NCI-H446 (cell line): ENCODE data around the gene PSPN.
"Not testable (repeated sequence)": the region's sequence is repeated elsewhere in the genome, so short reads cannot be mapped to it uniquely, and the experiment has no call there.

Experiments used
- DNase-seq, 2 experiments: peaks; one replicate each; lab custom pipeline; 2025; lab: John Stamatoyannopoulos, UW

PSPN gene

DNA sequence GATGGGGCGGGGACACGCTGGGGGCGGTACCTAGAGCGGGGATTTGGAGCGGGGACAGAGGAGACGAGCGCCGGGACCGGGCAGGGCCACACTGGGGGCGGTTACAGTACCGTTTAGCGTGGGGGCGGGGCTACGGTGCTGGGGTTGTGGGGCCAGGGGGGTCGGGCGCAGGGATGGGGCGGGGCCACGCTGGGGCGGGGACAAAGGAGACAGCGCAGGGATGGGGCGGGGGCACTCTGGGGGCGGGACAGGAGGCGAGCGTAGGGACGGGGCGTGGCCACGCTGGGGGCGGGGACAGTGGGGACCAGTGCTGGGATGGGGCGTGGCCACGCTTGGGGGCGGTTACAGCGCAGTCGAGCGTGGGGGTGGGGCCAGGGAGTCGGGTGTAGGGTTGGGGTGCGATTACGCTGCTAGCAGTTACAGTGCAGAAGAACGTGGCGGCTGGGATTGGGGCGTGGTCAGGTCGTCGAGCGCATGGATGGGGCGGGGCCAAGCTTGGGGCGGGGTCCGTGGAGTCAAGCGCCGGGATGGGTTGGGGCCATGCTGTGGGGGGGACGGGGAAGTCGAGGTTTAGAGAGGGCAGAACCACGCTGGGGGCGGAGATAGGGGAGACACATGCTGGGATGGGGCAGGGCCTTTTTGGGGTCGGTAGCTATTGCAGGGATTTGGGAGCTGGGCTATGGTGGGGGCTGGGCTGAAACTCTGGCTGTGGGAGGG is 2.5 kb downstream of the PSPN start:
- peak; percentile 99 to 100 for DNase-seq

DNA sequence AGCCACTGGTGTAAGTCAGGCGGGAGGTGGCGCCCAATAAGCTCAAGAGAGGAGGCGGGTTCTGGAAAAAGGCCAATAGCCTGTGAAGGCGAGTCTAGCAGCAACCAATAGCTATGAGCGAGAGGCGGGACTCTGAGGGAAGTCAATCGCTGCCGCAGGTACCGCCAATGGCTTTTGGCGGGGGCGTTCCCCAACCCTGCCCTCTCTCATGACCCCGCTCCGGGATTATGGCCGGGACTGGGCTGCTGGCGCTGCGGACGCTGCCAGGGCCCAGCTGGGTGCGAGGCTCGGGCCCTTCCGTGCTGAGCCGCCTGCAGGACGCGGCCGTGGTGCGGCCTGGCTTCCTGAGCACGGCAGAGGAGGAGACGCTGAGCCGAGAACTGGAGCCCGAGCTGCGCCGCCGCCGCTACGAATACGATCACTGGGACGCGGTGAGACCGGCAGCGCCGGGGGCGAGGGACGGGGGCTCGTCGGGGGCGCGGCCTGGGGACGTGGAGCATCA is 3.1 kb downstream of the PSPN start, which contains the start of gene ALKBH7:
Gene ALKBH7 (plus strand): TSS at position 201 of the 502 bp plus-strand sequence. CDS start 27 bp downstream, at position 228.
- peak; percentile 99 to 100 for DNase-seq

DNA sequence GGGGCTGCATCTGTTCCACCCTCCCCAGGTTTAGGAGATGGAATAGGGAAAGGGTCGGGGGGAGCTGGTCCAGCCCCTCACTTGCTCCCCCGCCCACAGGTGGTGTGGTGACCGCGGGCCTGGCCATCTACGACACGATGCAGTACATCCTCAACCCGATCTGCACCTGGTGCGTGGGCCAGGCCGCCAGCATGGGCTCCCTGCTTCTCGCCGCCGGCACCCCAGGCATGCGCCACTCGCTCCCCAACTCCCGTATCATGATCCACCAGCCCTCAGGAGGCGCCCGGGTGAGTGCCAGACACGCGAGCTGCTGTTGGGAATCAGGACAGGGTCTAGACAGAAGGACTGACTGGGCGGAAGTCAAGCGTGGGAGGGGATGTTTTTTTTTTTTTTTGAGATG is 11.4 kb downstream of the PSPN start:
- DNase-seq, result no peak

DNA sequence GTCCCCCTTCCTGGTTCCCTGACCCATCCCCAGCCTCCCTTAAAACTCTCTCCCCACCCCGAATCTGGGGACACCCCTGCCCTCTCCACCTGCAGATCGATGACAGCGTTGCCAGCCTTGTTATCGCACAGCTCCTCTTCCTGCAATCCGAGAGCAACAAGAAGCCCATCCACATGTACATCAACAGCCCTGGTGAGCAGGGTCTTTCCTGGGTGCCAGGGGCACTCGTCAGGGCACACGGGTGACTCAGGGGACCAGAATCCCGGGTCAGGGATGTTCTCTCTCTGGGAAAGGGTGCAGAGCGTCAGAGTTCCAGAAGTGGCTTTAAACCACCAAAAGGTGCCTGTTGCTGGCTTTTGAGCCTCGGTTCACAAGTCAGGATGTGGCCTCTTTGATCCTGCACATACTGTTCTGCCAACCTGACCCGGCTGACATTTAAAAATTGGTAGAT is 13.4 kb downstream of the PSPN start:
- DNase-seq, result no peak

DNA sequence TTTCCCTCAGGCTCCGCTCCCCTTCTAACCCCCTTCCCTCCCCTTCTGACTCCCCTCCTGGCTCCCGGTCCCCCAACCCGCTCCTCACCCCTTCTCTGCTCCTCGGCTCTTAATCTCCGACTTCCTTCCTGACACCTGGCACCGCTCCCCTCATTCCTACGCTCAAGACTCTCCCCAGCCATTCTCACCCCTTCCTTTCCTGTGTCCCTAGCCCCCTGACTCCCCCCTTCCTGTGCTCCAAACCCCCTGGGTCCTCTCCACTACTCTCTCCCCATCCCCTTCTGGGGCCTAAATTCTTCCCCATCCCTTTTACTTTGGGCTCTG is 13.7 kb downstream of the PSPN start:
- no peak for DNase-seq

DNA sequence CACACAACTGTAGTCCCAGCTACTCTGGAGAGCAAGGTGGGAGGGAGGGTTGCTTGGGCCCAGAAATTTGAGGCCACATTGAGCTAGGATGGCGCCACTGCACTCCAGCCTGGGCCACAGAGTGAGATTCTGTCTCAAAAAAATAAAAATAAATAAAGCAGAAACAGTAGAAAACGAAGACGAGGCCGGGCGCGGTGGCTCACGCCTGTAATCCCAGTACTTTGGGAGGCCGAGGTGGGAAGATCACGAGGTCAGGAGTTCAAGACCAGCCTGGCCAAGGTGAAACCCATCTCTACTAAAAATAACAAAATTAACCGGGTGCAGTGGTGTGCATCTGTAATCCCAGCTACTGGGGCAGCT is 14.9 kb downstream of the PSPN start:
- not testable (repeated sequence) for DNase-seq

DNA sequence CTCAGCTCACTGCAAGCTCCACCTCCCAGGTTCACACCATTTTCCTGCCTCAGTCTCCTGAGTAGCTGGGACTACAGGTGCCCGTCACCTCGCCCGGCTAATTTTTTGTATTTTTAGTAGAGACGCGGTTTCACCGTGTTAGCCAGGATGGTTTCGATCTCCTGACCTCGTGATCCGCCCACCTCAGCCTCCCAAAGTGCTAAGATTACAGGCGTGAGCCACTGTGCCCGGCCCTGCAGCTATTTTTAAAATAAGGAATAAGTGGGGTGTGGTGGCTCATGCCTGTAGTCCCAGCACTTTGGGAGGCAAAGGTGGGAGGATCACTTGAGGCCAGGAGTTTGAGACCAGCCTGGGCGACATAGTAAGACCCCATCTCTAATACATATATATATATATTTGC is 15.3 kb downstream of the PSPN start:
- not testable (repeated sequence) for DNase-seq

DNA sequence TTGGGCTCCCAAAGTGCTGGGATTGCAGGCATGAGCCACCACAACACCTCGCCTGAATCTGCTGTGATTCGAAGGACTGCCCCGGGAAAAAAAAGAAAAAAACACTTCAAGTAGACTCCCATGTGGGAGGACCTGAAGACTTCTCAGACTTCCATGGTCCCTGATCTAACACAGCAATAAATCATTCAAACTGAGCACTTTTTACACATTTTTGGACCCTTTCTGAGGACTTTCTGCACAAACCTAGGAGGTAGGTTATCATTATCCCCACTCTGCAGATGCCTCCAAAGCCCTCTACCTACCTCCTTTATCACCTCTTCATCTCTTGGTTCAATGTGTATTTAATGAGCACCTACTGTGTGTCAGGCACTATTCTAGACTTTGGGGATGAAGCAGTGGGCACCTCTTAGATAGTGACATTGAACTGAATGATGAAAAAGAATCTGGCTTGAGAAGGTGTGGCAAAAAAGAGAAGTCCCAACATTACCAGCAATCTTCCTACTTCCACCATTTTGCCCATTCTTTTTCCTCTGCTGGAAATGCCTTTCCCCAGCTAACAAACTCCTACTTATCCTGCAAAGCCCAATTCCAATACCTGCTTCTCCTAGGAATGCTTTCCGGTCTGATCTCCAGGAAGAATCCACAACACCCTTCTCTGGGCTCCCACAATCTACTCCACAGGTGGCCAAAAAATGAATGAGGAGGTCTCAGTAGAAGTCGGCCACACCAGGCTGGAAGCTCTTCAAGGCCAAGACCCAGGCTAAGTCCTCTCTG is 16.0 kb downstream of the PSPN start:
- no peak for DNase-seq

DNA sequence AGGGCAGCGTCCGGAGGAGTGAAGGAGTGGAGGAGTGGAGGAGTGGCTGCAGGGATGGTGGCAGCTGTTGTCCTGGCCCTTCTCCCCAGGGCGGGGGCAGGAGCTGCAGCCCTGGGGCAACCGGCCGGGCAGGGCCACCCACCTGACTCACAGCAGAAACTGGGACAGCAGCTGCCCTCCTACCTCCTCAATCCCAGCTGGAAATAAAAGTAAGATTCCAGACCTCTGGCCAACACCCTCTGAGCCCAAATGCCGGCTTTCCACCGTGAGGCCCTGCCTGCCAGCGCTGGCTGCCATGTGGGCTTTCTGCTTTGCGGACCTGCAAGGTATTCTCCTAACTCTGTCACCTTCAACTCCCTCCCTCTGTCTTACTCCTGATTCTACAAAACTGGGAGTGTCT is 17.7 kb downstream of the PSPN start:
- no peak for DNase-seq

DNA sequence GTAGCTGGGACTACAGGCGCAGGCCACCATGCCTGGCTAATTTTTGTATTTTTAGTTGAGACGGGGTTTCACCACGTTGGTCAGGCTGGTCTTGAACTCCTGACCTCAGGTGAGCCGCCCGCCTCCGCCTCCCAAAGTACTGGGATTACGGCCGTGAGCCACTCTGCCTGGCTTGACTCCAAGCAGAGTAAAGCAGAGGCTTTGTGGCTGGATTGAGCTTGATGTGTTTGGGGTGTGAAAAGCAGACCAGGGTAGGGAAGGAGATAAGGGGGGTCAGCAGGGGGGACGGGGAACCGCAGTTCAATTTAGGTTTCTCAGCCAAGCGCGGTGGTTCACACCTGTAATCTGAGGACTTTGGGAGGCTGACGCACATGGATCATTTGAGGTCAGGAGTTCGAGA is 18.6 kb downstream of the PSPN start:
- no peak for DNase-seq

DNA sequence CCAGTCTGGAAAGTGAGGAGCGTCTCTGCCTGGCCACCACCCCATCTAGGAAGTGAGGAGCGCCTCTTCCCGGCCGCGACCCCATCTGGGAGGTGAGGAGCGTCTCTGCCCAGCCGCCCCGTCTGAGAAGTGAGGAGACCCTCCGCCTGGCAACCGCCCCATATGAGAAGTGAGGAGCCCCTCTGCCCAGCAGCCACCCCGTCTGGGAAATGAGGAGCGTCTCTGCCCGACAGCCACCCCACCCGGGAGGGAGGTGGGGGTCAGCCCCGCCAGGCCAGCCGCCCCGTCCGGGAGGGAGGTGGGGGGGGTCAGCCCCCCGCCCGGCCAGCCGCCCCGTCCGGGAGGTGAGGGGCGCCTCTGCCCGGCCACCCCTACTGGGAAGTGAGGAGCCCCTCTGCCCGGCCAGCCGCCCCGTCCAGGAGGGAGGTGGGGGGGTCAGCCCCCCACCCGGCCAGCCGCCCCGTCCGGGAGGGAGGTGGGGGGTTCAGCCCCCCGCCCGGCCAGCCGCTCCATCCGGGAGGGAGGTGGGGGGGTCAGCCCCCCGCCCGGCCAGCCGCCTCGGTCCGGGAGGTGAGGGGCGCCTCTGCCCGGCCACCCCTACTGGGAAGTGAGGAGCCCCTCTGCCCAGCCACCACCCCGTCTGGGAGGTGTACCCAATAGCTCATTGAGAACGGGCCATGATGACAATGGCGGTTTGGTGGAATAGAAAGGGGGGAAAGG is 20.3 kb downstream of the PSPN start:
- DNase-seq, result not testable (repeated sequence)

DNA sequence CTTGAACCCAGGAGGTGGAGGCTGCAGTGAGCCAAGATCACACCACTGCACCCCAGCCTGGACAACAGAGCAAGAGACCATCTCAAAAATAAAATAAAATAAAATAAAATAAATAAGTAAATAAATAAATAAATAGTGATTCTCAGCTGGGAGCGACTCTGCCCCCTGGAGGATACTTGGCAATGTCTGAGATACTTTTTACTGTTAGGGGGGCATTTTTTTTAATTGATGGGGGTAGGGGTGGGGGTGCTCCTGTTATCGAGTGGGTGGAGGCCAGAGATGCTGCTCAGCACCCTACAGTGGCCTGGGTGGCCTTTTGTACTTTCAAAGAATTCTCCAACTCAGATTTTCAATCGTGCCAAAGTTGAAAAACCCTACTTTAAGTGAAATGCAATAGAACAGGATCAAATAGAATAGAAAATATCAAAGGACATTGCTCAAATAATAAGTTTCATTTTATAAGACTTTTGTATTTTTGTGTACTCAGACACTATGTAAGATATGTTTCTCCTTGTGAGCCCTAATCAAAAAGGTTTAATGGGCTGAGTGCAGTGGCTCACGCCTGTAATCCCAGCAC is 21.5 kb downstream of the PSPN start:
- no peak for DNase-seq

DNA sequence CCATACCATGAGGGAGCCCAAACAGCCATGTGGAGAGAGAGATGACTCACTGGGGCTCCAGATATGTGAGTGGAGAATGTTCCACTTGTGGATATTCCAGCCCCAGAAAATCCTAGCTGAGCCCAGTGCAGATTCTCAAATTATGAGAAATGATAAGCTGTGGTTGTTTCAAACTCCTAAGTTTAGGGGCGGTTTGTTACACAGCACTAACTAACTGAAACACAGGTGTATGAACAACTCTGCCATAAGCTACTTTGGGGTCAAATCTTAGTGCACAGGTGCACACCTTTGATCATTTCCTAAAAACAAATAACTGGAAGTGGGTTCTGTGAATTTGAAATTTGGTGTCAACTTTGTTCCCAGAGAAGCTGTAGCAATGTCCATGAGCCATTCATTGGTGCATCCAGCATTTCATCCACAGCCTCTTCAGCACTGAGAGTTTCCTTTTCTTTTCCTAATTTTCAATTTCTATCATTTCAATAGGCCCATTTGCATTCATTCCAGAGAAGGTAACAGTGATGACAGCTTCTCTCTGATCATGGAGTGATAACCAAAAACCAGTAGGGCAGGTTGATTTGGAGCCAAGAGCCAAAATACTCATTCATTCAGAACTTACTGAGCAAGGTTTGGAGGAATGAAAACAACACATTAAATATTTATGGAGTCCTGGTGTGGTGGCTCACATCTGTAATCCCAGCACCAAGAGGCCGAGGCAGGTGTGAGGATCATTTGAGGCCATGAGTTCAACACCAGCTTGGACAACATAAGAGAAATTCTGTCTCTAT is 23.2 kb downstream of the PSPN start:
- DNase-seq, result no peak

DNA sequence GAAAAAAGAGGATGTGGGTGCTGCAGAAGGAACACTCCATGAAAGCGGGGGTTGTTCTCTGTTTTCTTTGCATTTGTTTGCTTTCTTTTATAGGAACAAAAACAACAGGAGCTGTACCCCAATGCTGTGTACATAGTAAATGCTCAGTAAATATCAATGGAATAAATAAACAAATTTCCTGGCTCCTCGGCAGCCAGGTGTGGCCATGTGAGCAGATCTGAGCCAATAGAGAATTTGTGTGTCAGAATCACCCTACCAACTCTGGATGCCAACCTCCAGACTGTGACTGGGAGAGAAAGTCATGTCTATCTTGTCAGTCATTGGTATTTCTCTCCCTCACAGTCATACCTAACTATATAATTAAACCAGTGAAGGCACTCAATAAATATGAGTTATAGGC is 25.0 kb downstream of the PSPN start:
- no peak for DNase-seq

DNA sequence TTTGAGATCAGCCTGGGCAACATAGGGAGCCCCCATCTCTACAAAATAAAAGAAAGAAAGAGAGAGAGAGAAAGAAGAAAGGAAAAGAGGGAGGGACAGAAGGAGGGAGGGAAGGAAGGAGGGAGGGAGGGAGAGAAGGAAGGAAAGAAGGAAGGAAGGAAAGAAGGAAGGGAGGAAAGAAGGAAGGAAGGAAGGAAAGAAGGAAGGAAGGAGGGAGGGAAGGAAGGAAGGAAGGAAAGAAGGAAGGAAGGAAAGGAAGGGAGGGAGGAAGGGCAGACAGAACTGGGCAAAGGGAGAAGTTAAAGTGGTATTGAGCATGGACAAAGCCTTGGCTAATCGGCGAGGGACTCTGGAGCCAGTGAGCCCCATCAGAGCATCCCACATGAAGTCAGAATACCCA is 26.5 kb downstream of the PSPN start:
- DNase-seq, result not testable (repeated sequence)

DNA sequence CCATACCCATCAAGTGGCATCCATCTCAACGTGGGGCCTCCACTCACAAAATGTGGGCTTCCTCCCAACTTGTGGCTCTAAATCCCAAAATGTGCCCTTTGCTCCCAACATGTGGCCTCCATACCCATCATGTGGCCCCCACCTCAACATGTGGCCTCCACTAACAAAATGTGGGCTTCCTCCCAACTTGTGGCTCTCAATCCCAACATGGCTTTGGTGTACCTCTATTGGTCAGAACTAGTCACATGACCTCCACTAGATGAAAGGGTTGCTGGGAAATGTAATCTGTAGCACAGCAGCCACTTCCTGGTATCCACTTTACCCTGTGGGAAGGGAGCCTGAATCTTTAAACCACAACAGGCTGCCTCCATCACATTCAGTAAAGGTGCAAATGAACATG is 32.3 kb downstream of the PSPN start:
- no peak for DNase-seq

DNA sequence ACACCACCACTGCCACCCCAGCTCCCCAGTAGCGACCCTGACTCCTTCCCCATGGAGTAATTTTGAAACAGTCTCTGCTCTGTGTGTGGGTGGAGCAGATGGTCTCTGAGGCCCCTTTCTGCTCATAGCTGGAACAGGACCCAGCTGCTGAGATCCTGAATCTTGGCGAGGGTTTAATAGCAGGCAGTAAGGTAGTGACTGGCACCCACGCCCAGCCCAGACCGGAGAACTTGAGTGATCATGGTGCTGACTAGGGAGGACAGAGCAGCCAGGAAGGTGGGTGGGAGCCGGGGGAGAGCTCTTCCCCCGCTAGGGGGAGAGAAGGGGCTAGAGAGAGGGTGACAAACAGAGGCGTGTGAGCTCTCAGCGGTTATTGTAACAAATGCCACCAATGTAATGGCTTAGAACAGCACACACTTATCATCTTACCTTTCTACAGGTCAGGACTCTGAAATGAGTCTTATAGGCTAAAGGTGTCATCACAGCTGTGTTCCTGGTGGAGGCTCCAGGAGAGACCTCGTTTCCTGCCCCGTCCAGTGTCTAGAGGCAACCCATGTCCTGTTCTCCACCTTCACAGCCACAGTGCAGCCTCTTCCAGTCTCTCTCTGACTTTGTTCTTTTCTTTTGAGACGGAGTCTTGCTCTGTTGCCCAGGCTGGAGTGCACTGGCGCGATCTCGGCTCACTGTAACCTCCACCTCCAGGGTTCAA is 35.1 kb downstream of the PSPN start:
- peak in 1 of 2 experiments; percentile 68 for DNase-seq

DNA sequence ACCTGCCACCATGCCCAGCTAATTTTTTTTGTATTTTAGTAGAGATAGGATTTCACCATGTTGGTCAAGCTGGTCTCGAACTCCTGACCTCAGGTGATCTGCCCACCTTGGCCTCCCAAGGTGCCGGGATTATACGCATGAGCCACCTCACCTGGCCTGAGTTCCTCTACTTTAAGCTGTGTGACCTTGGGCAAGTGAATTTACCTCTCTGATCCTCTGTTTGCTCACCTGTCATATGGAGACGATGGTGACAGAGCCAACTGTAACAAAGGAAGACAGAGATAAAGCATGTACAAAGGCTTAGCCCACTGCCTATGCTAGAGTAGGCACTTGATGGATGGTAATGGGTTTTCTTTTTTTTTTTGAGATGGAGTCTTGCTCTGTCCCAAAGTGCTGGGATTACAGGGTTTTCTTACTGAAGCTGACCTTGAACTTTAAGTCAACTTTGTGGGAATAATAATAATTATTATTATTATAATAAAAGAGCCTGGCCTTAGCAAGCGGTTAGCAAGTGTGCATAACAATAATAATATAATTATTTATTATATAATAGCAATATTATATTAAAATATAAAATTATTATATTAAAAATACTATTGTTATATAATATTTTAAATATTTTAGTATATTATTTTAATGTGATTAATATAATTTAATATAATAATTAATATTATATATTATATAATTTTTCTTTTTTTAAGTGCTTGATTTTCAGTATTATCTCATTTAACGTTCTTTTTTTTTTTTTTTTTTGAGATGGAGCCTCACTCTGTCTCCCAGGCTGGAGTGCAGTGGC is 41.0 kb downstream of the PSPN start:
- no peak for DNase-seq

DNA sequence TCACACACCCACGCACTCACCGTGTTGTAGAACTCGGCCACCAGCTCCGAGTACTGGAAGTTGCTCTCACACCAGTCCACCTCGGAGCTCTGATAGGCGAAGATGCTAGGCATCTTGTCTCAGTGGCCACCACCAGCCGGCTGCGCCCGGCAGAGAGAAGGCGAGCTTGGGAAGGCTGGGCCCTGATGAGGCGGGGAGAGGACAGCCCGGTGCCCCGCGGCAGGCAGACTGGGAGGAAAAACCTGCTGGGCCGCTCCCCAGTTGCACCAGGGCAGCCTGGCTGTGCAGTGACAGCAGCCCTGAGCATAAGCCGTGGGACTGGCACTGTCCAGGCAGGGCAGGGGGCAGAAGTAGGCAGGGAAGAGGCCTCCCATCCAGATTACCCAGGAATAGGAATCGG is 42.3 kb downstream of the PSPN start, which contains the start of gene ACER1:
Gene ACER1 (minus strand): TSS at position 174 of the 400 bp plus-strand sequence. CDS start 61 bp downstream, at position 113.
- DNase-seq, result no peak

DNA sequence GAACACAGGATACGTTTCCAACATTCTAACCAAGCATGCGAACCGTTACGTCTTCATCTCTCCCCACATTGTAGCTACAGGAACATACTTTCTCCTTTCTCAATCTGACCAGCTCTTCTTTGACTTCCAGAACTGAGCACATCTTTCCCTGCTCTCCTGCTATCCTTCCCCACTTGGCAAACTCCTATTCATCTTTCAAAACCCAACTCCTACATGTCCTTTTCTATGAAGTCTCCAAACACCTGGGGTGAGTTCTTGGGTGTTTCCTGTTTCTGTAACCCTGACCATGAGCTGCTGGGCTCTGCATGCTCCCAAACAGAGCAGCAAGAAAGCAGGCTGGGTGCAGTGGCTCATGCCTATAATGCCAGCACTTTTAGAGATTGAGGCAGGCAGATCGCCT is 48.9 kb downstream of the PSPN start:
- DNase-seq, result no peak
